Body of pancreas (tissue), 4 donors: Measurements from ENCODE around the gene GRK6.

Experiments used
- CTCF ChIP-seq, 7 experiments: fragments of 450-650 bp in 4 of 7; fragments of 200-600 bp in 3 of 7; sonication (generic) in 3 of 7; IDR thresholded peaks; one replicate each; pipeline ENCODE4 v1.5.1; 2016 to 2019; ENCODE audit warnings: antibody characterized with exemption in 7 of 7
- POLR2A ChIP-seq, 3 donors: fragments of 450-650 bp; IDR thresholded peaks; one replicate each; pipeline ENCODE4 v1.6.1; 2016; ENCODE audit warnings: antibody characterized with exemption in 3 of 3, mild to moderate bottlenecking in 2 of 3

DNA sequence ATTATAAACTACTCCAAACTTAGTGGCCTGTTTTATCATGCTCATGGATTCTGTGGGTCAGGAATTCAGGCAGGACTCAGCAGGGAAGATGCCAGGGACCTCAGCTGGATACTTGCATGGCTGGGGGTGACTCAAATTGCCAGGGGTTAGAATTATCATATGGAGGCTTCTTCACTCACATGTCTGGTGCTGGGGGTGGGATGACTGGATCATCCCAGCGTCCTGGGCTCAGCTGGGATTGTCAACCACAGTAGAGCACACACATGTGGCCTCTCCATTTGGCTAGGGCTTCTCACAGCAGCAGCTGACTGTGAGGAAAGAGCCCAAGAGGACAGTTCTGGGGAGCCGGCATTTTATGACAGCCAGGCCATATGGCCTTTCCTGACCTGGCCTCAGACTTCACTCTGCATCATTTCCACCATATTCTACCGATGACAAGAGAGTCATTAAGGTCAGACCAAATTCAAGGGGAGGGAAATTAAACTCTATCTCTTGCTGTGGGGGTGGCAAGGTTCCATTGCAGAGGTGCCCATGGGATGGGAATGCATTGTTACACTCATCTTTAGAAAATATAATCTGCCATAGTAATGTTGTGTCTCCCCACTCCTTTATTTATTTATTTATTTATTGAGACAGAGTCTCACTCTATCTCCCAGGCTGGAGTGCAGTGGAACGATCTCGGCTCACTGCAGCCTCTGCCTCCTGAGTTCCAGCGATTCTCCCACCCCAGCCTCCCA is 5.2 kb upstream of the GRK6 start:
- TF ChIP-seq CTCF (IDR thresholded peaks at IDR 0.05) (no peak), POLR2A (IDR thresholded peaks at IDR 0.05) (no peak)
